Erythroblast (primary cell): ENCODE data around the gene KCNT1.

Source experiments
- DNase-seq, 2 experiments: peaks; one replicate each; lab custom pipeline; 2025; lab: John Stamatoyannopoulos, UW
- GATA1 ChIP-seq: IDR thresholded peaks from 2 replicates; pipeline ENCODE4 v1.6.1; 2011; ENCODE audit warnings: low read depth, mild to moderate bottlenecking, control low read depth, low read length, moderate library complexity
- POLR2A ChIP-seq: IDR thresholded peaks from 2 replicates; pipeline ENCODE4 v1.6.1; 2011; ENCODE audit warnings: mild to moderate bottlenecking, low read length

The KCNT1 gene

DNA sequence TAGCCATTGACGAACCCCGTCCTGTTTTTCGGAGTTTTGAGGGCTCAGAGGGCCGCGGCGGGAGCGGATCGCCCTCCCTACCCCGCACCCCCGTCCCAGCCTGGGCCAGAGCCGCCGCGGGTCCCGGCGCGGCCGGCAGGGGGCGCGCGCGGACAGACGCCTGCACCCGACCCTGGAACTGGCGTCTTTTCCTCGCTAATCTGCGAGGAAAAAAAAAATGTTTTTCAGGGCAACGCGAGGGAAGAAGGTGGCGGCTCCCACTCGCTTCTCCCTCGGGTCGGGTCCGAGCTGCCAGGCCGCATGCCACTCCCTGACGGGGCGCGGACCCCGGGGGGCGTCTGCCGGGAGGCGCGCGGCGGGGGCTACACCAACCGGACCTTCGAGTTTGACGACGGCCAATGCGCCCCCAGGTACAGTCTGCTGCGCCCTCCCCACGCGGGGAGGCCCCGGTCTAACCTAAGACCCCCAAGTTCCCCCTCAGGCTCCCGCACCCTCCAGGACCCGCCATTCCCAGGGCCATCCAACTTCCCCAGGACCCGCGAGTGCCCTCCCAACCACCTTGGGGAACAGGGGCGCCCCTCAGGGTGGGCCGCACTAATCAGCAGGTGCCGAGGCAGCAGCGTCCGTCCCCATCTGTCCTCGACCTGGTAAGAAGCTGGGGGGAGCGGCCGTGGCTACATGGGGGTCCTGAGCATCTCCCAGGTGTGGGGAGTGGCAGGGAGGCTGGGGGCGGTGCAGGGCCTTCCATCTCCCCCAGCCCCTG lies at the start of gene KCNT1:
Gene KCNT1 (plus strand): TSS at position 227 of the 763 bp plus-strand sequence. CDS start 74 bp downstream, at position 301.
- TF ChIP-seq POLR2A (no peak), GATA1 (no peak)
- DNase-seq: peak; percentile 33 to 64

DNA sequence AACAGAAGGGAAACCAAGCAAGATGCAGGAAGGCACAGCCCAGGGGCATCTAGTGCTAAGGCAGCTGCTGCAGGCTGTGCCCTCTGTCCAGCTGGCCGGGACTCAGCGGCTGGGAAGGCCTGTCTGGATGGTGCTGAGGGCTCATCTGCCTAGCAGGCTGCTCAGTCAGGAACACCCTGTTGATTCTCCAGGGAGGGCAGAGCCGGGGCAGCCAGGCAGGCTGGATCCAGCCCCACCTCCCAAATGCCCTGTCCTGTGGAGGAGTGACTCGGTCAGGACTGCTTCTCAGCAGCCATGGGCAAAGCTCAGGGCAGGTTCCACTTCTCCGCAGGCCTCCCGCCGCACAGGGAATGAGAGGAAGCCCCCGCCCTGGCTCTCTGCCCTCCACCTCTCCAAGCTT lies 46.7 kb upstream of the KCNT1 start:
- DNase-seq: no peak
- TF ChIP-seq POLR2A (no peak), GATA1 (no peak)

DNA sequence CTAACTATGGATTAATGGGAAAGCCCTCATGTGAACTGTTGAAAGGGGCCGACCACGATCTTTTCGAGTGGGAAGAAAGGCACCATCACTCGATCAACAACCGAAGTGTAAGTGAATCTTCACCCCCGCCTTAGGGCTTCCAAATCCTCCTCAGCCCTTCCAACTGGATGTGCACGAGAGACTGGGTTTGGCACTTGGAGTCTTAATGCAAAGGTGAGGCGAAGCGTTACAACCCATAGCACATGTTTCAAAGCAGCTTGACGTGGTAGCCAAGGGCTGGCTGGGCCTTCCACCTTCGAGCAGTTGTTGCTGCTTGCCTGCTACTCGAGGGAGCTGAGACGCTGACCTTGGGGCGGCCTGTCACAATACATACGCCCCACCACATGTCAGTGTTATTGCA lies 44.6 kb upstream of the KCNT1 start:
- no peak for DNase-seq
- TF ChIP-seq GATA1 (no peak), POLR2A (no peak)

DNA sequence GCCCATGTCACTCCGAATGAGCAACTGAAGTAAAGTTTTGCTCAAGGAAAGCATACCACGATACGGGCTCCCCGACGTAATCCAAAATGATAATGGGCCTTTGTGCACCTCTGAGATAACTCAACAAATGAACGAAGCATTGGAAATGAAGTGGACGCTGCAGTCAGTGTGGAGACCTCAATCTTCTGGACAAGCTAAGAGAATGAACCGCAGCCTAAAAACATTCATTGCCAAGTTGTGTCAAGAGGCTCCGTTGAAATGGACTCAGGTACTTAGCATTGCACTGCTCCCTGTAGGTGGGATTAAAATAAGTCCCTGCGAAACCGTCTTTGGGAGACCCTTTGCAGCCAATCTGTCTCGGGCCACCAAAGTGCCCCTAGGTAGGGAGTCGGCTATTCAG lies 42.7 kb upstream of the KCNT1 start:
- no peak for DNase-seq
- TF ChIP-seq GATA1 (no peak), POLR2A (no peak)

DNA sequence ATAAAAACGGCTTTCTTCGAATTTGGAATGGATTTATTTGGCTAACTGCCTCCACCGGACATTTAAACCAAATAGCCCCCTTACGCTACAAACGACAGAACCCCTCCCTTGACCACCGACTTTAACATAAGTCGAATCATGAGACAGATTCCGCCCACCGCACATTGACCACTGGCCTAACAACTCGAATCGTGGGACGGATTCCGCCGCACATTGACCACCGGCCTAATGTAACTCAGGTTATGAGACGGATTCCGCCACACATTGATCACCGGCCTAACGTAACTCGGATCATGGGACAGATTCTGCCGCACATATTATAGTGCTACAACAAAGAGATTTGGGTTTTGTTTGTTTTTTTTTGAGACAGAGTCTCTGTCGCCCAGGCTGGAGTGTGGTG lies 41.6 kb upstream of the KCNT1 start:
- TF ChIP-seq POLR2A (no peak), GATA1 (no peak)
- DNase-seq: no peak

DNA sequence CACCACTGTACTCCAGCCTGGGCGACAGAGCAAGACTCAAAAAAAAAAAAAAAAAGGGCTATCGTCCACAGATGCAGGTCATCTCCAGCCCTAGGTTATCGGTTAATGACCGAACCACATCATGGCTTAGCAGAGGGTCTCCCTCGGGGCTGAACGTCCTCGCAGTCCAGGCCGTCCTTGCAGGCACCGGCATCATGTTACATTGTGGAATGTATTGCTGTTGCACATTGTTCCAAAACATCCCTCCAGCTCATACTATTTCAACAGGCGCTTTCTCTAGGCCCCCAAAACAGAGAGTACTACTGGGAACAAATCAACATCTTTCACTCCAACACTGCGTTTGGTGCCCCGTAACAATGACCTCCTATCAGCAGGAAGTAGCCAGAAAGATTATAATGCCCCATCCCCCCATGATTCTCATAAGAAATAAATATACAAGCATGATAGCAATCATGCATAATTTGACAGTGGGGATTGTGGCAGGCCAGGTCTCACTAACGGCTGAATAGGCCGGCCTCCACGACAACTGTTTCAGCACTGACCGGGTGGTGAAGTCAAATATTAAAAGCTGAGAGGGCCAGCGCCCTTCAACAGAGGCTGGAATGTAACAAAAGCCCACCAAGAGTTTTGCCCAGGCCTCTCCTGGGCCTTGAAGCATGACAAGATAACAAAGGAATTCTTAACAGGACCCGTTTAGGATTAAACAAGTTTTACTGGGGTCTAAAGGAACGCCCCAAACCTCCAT lies 40.0 kb upstream of the KCNT1 start:
- no peak for TF ChIP-seq POLR2A
- no peak for TF ChIP-seq GATA1
- DNase-seq: no peak

DNA sequence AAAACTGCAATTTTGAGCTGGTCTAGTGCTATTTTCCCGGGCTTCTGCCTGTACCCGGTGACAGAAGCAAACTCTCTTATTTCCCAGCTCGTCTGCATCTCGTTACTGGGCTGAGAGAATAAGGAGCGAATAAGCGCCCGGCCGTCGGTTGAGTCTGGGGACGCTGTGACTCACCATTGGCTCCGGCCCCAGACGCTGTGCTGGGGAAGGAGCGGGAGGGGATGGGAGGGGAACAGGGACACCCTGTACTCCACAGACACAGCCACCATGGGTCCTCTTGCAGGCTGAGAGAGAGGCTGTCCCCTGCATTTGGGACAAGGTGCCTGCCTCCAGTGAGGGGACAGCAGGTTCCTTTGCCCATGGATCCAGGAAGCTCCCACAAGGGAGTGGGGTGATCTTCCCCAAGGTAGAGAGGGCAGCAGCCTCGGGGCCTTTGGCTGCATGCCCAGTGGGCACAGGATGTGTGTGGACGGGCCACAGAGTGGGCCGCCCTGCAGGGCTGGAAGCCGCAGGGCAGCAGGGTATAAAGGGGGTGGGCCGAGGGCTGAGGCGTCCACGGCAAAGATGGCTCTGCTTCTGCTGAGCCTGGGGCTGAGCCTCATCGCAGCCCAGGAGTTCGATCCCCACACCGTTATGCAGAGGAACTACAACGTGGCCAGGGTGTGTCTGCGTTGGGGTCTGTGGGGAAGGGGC lies 39.1 kb upstream of the KCNT1 start, which contains the start of gene LCN9:
Gene LCN9 (plus strand): TSS at position 552 of the 693 bp plus-strand sequence. CDS start 13 bp downstream, at position 565.
- DNase-seq: no peak
- no peak for TF ChIP-seq POLR2A
- TF ChIP-seq GATA1: no peak

DNA sequence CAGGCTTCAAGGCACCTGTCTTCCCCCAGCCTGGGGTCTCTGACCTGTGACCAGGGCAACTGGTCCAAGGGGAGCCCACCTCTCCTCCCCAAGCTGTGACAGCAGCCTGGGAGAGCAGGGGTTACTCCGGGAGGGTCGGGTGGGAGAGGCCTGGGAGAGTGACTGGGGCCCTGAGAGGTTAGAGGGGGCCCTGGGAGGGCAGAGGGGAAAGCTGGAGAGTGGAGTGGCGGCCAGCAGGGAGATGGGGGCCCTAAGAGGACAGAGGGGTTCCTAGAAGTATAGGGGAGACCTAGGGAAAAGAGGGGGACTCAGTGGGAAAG lies 38.6 kb upstream of the KCNT1 start:
- TF ChIP-seq POLR2A: no peak
- TF ChIP-seq GATA1: no peak
- no peak for DNase-seq

DNA sequence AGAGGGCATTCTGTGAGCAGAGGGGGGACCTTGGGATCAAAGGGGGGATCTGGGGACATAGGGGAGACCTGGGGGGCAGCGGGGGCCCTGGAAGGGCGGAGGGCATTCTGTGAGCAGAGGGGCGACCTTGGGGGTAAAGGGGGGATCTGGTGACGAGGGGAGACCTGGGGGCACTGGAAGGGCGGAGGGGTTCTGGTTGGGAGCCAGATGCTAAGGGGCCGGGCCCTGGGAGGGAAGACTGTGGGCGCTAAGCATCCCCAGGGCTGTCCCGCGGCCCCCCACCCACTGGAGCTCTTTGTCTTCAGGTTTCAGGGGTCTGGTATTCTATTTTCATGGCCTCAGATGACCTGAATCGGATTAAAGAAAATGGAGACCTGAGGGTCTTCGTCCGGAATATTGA lies 38.1 kb upstream of the KCNT1 start:
- no peak for DNase-seq
- TF ChIP-seq GATA1 (no peak), POLR2A (no peak)

DNA sequence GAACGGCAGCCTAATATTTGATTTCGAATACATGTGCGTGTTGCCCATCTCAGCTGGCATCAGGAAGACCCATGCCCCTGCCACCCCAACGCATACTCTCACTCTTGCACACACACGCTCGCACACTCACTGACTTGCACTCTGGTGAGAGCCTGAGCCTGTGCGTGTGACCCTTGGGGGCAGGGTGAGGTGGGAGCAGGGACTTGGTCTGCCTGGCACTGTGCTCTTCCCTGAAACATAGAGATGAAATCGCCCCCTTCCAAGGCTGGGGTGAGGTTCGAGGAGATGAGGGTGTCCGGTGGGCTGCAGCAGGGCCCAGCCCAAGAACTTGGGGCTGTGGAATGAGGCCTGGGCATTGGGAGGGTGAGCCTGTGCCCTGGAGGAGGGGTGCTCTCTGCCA lies 37.7 kb upstream of the KCNT1 start:
- TF ChIP-seq GATA1 (no peak), POLR2A (no peak)
- no peak for DNase-seq

DNA sequence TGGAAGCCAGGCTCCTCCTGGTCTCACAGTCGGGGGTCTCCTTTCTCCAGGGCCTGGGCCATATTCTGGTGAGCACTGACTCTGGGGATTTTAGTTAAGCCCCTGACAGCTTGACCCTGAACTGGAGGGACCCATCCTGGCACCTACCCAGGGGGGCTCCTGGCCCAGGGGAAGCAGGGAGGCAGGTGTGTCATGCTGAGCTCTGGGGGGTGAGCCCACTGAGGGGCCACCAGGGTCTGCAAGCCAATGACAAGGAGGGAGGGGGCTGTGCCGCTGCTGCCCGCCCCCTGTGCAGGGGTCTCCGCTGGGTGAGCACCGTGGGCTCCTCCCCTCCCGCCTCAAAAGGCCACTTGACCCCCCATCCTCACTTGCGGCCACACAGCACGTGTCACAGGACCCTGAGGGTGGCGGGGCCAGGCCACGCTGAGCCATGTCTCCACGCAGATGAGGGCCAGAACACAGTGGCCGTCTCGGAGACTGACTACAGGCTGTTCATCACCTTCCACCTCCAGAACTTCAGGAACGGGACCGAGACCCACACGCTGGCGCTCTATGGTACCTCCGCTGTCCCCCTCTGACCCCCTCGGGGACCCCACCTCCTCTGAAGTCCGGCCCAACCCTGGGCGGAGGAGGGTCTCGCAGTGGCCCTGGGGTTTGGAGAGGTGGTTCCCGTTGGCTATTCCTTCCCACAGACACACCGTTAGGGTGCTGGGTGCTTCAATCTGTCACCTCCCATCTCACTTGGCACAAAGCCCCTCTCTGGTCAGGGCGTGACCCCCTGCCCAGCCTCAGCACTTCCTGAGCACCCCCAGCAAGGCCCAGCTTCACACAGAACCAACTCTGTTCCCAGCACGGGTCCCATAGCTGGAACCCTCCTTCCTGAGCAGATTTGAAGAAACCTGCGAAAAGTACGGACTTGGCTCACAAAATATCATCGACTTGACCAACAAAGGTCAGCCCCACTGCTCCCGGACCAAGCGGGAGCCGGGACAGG lies 36.9 kb upstream of the KCNT1 start:
- TF ChIP-seq POLR2A (no peak), GATA1 (no peak)
- DNase-seq: no peak

DNA sequence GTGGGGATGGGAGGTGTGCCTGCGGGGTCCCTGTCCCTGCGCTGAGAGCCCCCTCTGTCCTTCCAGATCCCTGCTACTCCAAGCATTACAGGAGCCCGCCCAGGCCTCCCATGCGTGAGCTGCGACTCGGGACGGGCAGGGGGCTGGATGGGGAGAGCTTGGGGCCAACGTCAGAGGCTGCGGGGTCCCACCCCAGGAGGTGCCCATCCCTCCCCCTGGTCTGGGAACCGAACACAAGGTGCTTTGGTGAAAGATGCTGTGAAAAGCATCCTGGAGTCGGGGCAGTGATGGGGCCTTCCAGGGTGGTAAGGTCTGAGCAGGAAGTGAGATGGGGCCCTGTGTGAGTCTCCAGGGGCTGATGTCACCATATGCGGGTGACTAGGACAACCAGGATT lies 36.2 kb upstream of the KCNT1 start:
- DNase-seq: no peak
- no peak for TF ChIP-seq POLR2A
- TF ChIP-seq GATA1: no peak
